K562 (cell line): ENCODE data around the gene CRYBA4. TPM values are rescaled to one million over a fixed set of nuclear protein-coding genes. Genes with fewer than 3 reads are reported as not detected.

Experiments used
- ARNT ChIP-seq, 2 experiments: fragments of 450-650 bp; IDR thresholded peaks; 2 replicates each; pipeline ENCODE4 v1.6.1; 2016; ENCODE audit warnings: mild to moderate bottlenecking in 1 of 2
- CBFA2T3 ChIP-seq: fragments of 450-650 bp; IDR thresholded peaks from 2 replicates; pipeline ENCODE4 v1.6.1; 2017
- CC2D1A ChIP-seq: fragments of 450-650 bp; IDR thresholded peaks from 2 replicates; pipeline ENCODE4 v1.6.1; 2017; ENCODE audit warnings: mild to moderate bottlenecking
- CREM ChIP-seq: IDR thresholded peaks from 2 replicates; pipeline ENCODE4 v1.6.1; 2014; ENCODE audit warnings: antibody characterized with exemption, low read depth
- DPF2 ChIP-seq: fragments of 450-650 bp; IDR thresholded peaks from 2 replicates; pipeline ENCODE4 v1.6.1; 2016
- EGR1 ChIP-seq: fragments of 450-650 bp; conservative IDR thresholded peaks from 2 replicates; pipeline ENCODE4 v1.6.1; 2017; ENCODE audit warnings: mild to moderate bottlenecking
- EWSR1 ChIP-seq: fragments of 450-650 bp; IDR thresholded peaks from 2 replicates; pipeline ENCODE4 v1.6.1; 2018; ENCODE audit warnings: borderline replicate concordance, mild to moderate bottlenecking, low read depth, moderate library complexity; ENCODE audit not compliant: partially characterized antibody
- FOXK1 ChIP-seq: sonication (generic); formaldehyde crosslinking; IDR thresholded peaks from 2 replicates; pipeline ENCODE4 v1.8.0; 2022; ENCODE audit warnings: missing genetic modification reagents, mild to moderate bottlenecking, borderline replicate concordance
- GABPA ChIP-seq: fragments of 200-800 bp; sonication (Bioruptor generic); conservative IDR thresholded peaks from 2 replicates; pipeline ENCODE4 v1.6.1; 2016; ENCODE audit warnings: low read depth, missing genetic modification characterization, missing compliant biosample characterization
- GTF2B ChIP-seq: IDR thresholded peaks from 2 replicates; pipeline ENCODE4 v1.6.1; 2011; ENCODE audit not compliant: insufficient read length; ENCODE audit errors: extremely low read depth
- JUND ChIP-seq, 2 experiments: IDR thresholded peaks; 2 replicates in 1 of 2; 3 replicates in 1 of 2; pipeline ENCODE4 v1.6.1; 2011; ENCODE audit warnings: borderline replicate concordance in 2 of 2, low read depth in 2 of 2, low read length in 2 of 2, improper control_type of control experiment in 1 of 2, missing biosample characterization in 1 of 2, missing genetic modification characterization in 1 of 2, missing genetic modification reagents in 1 of 2
- L3MBTL2 ChIP-seq: fragments of 450-650 bp; IDR thresholded peaks from 2 replicates; pipeline ENCODE4 v1.6.1; 2016; ENCODE audit warnings: mild to moderate bottlenecking, moderate library complexity
- MEIS2 ChIP-seq: fragments of 450-650 bp; IDR thresholded peaks from 2 replicates; pipeline ENCODE4 v1.6.1; 2014; ENCODE audit warnings: mild to moderate bottlenecking; ENCODE audit not compliant: partially characterized antibody
- MYC ChIP-seq, 2 experiments: fragments of 250-450 bp in 1 of 2; sonication (Bioruptor Pico) in 1 of 2; IDR thresholded peaks; 2 replicates each; pipeline versions ENCODE4 v1.5.1 to v1.6.1; 2012 to 2021; ENCODE audit warnings: low read depth in 2 of 2, borderline replicate concordance in 1 of 2, improper control_type of control experiment in 1 of 2, low read length in 1 of 2, mild to moderate bottlenecking in 1 of 2, moderate library complexity in 1 of 2
- MYNN ChIP-seq, 2 experiments: sonication (generic); formaldehyde crosslinking in 1 of 2; IDR thresholded peaks; 2 replicates each; pipeline versions ENCODE4 v1.5.0 to v1.6.1; 2016 to 2020; ENCODE audit warnings: antibody characterized with exemption in 1 of 2, missing genetic modification reagents in 1 of 2
- NCOA1 ChIP-seq: fragments of 450-650 bp; IDR thresholded peaks from 2 replicates; pipeline ENCODE4 v1.6.1; 2016; ENCODE audit warnings: low read depth
- NCOA2 ChIP-seq, 2 experiments: fragments of 450-650 bp; IDR thresholded peaks; 2 replicates each; pipeline ENCODE4 v1.6.1; 2018; ENCODE audit warnings: mild to moderate bottlenecking in 2 of 2, moderate library complexity in 1 of 2; ENCODE audit not compliant: partially characterized antibody in 2 of 2
- NEUROD1 ChIP-seq: fragments of 150-350 bp; IDR thresholded peaks from 2 replicates; pipeline ENCODE4 v1.6.1; 2014; ENCODE audit warnings: borderline replicate concordance, low read length, low read depth; ENCODE audit not compliant: partially characterized antibody
- NFE2 ChIP-seq: IDR thresholded peaks from 2 replicates; pipeline ENCODE4 v1.6.1; 2014; ENCODE audit warnings: antibody characterized with exemption, low read depth
- NONO ChIP-seq, 2 experiments: fragments of 200-400 bp in 1 of 2; fragments of 450-650 bp in 1 of 2; formaldehyde crosslinking in 1 of 2; IDR thresholded peaks; 2 replicates each; pipeline ENCODE4 v1.6.1; 2017; ENCODE audit warnings: low read depth in 2 of 2, mild to moderate bottlenecking in 2 of 2, moderate library complexity in 2 of 2, low read length in 1 of 2
- POLR2A ChIP-seq: fragments of 450-650 bp; conservative IDR thresholded peaks from 2 replicates; pipeline ENCODE4 v1.6.1; 2016
- RUNX1 ChIP-seq: sonication (generic); IDR thresholded peaks from 2 replicates; pipeline ENCODE4 v1.6.1; 2016; ENCODE audit warnings: antibody characterized with exemption, low read depth
- TARDBP ChIP-seq: fragments of 450-650 bp; IDR thresholded peaks from 2 replicates; pipeline ENCODE4 v1.6.1; 2016
- TEAD1 ChIP-seq, 2 experiments: fragments of 450-650 bp in 1 of 2; sonication (generic) in 1 of 2; formaldehyde crosslinking; IDR thresholded peaks; 2 replicates each; pipeline versions ENCODE4 v1.4.0 to v1.8.0; 2020 to 2022; ENCODE audit warnings: mild to moderate bottlenecking in 2 of 2, missing genetic modification reagents in 1 of 2
- ZBTB26 ChIP-seq: fragments of 450-650 bp; formaldehyde crosslinking; IDR thresholded peaks from 2 replicates; pipeline ENCODE4 v1.4.0; 2022; ENCODE audit warnings: missing genetic modification characterization
- ZNF449 ChIP-seq: fragments of 250-450 bp; sonication (Bioruptor Pico); IDR thresholded peaks from 2 replicates; pipeline ENCODE4 v1.8.0; 2022; ENCODE audit warnings: moderate library complexity, mild to moderate bottlenecking, inconsistent platforms
- polyA plus RNA-seq, 8 experiments: library from polyadenylated mRNA; depleted of rRNA in 4 of 8; stranded (reverse) in 5 of 8; unstranded in 3 of 8; fragments of >200 nt; fragmentation: Nextera tagmentation in 2 of 8; fragmentation: Illumina TruSeq in 1 of 8; extraction: Ambion mirVana in 2 of 8; extraction: Trizol in 1 of 8; gene quantifications; 2 replicates each; pipeline versions ENCODE4 v1.2.1 to v1.2.3, GENCODE V29; 2011 to 2014; ENCODE audit warnings: inconsistent platforms in 1 of 8, missing spikeins in 1 of 8
- total RNA-seq, 7 experiments: library from RNA; depleted of rRNA in 6 of 7; stranded (reverse); fragments of >200 nt in 6 of 7; fragmentation: Illumina TruSeq in 2 of 7; extraction: Trizol in 2 of 7; gene quantifications; 2 replicates each; pipeline versions ENCODE4 v1.2.1 to v1.2.3, GENCODE V29; 2011 to 2021; ENCODE audit warnings: low replicate concordance in 1 of 7

Gene CRYBA4
- total and polyA plus RNA-seq, 9 of the 15 experiments (the other 6 are each of a cell fraction or from before 2014, with no cell fraction given) = 0.59 to 3.3 (median 1.6) TPM

DNA sequence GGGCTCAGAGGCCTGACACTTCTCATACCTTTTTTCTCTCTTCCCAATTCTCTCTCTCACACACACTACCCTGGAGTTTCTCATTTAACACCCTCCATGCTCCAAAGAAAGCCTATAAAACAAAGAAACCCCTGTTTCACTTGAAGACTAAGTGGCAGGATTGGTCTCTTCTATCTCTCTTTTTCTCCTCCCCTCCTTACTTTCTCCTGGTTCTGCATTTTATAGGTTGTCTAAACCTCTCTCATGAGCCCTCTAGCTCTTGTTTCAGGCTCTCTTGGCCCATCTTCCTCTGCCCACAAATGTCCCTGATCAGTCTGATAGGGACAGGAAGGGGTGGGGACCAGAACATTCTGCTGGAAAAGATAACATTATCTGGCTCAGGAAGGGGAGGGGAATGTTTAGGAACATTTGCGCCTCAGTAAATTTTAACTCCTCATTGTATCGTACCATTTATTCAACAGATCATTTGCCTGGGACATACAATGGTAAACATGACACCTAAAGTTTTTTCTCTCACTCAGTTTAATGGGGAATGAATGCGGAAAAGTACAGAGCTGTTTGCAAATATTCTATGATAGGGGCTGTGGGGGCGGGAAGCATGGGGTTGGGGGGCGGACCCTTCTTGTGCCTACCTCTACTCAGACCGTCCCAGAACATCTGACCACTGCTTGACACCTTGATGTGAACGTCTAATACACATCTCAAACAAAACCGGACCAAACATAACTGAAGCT lies 10.8 kb downstream of the CRYBA4 start (continued):
- TF ChIP-seq GTF2B = no peak
- peak; percentile 69; the same call in 1 of the 2 replicates for TF ChIP-seq MYNN (IDR thresholded peaks at IDR 0.05)
- no peak for TF ChIP-seq MYNN (CRISPR knock-in tag; IDR thresholded peaks at IDR 0.05)
- TF ChIP-seq FOXK1 (CRISPR knock-in tag) = no peak
- TF ChIP-seq ARNT (IDR thresholded peaks at IDR 0.05) = peak; percentile 78 to 91
- peak; percentile 77 for TF ChIP-seq GABPA (tag)
- TF ChIP-seq DPF2 = peak; percentile 97
- TF ChIP-seq TEAD1 (CRISPR knock-in tag; IDR thresholded peaks at IDR 0.05) = 0 out of 4 replicates have a peak, but pooled peaks of 1 of the 2 experiments have one; percentile 68
- peak; percentile 85 for TF ChIP-seq NCOA1
- peak; percentile 17; the same call in 1 of the 2 replicates for TF ChIP-seq NFE2
- TF ChIP-seq L3MBTL2 = peak; percentile 6; the same call in 1 of the 2 replicates
- peak; percentile 53; the same call in 1 of the 2 replicates for TF ChIP-seq JUND (IDR thresholded peaks at IDR 0.05; ENCODE audit: borderline replicate concordance, low read depth, low read length)
- no peak; the same call in 2 of the 3 replicates for TF ChIP-seq JUND (tag; IDR thresholded peaks at IDR 0.05; ENCODE audit: borderline replicate concordance, low read depth, low read length)
- TF ChIP-seq CC2D1A = peak; percentile 47; the same call in 1 of the 2 replicates
- peak; percentile 91 for TF ChIP-seq NEUROD1
- TF ChIP-seq POLR2A = peak; percentile 69
- TF ChIP-seq EGR1 = peak; percentile 71
- TF ChIP-seq NONO (IDR thresholded peaks at IDR 0.05; ENCODE audit: low read depth in 2 of 2, low read length in 1 of 2) = 0 out of 4 replicates have a peak, but pooled peaks of 1 of the 2 experiments have one; percentile 25
- TF ChIP-seq ZBTB26 (CRISPR knock-in tag) = no peak
- TF ChIP-seq NCOA2 (IDR thresholded peaks at IDR 0.05; ENCODE audit: partially characterized antibody in 2 of 2) = peak in 1 of 2 experiments; percentile 37
- 0 out of 2 replicates have a peak, but pooled peaks have one; percentile 38 for TF ChIP-seq TARDBP
- TF ChIP-seq MEIS2 = peak; percentile 29
- no peak for TF ChIP-seq EWSR1
- peak; percentile 95 for TF ChIP-seq CBFA2T3
- peak; percentile 54; the same call in 1 of the 2 replicates for TF ChIP-seq MYC (IDR thresholded peaks at IDR 0.05; ENCODE audit: low read depth, low read length)
- TF ChIP-seq MYC (CRISPR knock-in tag; IDR thresholded peaks at IDR 0.05; ENCODE audit: borderline replicate concordance, low read depth) = no peak
- peak; percentile 70; the same call in 1 of the 2 replicates for TF ChIP-seq RUNX1
- TF ChIP-seq CREM = peak; percentile 34; the same call in 1 of the 2 replicates
- no peak for TF ChIP-seq ZNF449 (CRISPR knock-in tag)
